NCI-H69 (cell line): ENCODE results near the gene SDHA.
"Not testable (repeated sequence)": the region's sequence is repeated elsewhere in the genome, so short reads cannot be mapped to it uniquely, and the experiment has no call there.

Source experiments
- DNase-seq: peaks from one replicate; lab custom pipeline; 2025; lab: John Stamatoyannopoulos, UW

SDHA gene

DNA sequence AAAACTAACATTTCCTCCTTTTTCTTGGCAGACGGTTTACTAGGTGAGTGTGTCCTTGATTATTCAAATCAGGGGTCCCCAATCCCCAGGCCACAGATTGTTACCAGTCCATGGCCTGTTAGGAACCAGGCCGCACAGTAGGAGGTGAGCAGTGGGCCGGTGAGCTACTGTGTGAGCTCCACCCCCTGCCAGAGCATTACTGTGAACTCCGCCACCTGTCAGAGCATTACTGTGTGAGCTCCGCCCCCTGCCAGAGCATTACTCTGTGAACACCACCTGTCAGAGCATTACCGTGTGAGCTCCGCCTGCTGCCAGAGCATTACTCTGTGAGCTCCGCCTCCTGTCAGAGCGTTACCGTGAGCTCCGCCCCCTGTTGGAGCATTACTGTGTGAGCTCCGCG, 39.0 kb downstream of the SDHA start:
- no peak for DNase-seq

DNA sequence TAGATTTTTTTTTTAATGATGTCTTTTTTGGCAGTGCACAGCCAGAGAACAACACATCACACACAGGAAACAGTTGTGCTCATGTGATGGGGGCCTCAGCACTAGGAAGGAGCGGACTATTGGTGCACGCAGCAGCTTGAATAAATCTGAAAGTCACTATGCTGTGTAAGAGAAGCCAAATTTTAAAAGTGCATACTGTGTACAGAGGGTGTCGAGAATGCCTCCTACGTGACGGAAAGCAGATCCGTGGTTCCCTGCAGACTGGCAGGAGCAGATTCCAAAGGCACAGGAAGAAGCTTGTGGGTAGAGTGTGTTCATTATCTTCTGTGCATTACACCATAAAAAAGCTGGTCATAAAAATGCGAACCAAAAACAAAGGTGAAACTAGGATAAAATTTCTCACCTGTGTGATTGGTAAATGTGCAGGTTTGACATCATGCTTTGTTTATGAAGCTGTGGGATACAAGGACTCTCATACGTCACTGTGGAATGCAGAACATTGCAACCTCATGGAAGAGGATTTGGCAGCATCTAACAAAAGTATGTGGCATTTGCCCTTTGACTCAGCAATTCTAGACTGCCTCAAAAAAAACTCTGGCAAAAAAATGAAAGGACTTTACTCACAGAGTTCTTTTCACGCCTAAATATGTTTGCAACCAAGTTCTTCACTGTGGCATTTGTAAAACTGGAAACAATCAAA, 45.3 kb downstream of the SDHA start:
- not testable (repeated sequence) for DNase-seq

DNA sequence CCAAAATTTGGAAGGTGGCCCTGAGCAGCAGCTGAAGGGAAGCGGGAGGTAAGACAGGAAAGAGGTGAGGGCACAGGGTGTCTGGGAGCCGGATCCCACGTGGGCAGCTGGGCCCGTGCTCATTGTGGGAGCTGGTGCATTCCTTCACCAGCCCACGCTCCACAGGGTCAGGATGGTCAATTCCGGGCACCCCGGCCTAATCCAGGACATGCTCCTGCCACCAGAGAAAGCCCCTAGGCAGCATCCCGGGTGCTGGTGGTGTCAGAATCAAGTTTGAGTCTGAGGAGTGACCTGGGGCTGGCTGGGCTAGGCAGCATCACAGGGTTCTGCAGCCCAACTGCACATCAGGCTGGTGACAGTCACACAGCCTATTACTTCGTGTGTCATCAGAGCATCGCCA, 46.2 kb downstream of the SDHA start:
- DNase-seq: no peak

DNA sequence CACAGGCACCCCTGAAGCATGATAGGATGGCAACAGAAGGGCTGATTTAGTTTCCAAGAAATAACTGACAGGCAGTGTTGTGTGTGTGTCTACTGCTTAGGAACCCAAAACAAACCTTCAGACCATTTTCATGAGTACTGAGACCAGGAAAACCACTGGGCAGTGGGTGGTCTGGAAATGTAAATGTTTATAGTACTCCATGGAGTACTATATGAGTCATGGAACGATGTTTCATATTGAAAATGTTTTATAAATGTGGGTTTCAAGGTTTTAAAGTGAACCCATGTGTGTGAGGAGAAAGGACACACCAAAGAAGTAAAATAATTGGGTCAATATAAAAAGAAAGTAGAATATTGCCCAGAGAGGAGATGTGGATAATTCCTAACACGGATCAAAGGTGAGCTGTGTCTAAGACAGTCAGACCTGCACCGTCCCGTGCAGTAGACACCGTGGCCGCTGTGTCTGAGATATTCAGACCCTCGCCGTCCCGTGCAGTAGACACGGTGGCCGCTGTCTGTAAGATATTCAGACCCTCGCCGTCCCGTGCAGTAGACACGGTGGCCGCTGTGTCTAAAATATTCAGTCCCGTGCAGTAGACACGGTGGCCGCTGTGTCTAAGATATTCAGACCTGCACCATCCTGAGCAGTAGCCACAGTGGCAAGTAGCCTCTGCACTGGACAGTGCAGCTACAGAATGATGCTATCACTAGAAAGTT, 48.3 kb downstream of the SDHA start:
- DNase-seq: not testable (repeated sequence)

DNA sequence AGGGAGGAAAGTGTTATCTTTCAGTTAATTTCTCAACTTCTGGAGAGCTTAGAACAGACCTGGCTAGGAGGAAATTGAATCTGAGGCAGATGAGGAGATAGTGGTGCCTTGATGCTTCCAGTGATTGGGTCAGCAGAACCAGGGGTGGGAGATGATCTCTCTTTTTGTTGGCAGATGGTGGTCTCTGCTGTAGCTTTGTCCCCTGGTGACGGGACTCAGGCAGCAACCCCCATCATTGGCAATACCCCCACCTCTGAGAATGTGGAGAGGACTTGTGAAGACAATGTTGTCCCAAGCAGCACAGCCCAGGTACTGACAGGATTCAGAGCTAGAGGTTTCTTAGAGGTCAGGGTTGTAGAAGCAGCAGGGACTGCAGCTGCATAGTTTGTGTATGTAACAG, 49.6 kb downstream of the SDHA start:
- DNase-seq: no peak

DNA sequence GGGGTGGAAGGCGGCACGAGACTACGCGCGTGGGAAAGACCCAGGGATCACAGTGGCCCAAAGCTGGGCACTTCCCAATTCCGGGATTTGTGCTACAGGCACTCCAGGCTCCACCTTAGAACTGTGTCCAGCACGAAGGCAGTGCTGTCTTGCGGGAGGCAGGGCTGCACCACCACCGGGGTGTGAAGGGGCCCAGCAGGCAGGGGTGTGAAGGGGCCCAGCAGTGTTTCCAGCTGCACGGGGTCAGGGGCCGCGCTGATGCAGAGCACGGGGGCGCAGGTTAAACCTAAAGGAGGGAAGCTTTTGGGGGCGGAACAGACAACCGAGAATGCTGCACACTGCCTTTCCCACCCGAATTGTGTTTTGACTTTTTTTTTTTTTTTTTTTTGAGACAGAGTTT, 52.2 kb downstream of the SDHA start:
- DNase-seq: no peak

DNA sequence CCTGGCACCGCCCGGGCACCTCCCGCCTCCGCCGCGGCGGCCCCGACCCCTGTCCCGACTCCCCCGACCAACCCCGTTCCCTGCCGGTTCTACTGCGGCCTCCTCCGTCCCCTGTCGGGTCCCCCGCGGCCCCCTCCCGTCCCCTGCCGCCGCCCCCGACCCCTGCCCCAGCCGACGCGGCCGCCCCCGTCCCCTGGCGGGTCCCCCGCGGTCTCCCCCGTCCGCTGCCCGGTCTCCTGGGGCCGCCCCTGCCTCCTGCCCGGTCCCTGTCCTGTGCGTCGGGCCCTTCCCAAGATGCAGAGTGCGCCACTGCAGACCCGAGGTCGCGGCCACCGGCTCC, 53.7 kb downstream of the SDHA start:
- not testable (repeated sequence) for DNase-seq

DNA sequence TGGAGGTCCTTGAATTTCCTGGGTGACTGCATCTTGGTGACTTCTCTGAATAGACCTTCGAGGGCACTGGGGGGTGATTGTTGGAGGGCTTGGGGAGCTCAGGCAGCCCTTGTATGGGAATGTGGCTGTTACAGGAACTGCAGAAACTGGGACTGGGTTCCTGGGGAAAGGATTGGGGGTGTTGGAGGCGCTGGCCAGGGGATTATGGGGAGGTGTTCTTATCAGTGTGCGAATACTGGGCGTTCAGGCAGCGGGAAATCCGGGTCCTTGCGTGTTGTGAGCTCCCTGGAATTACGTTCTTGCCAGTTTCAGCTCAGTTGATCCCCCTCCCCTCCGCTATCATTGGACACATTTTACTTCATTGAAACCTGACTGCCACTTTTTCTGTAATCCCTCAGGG, 55.0 kb downstream of the SDHA start:
- DNase-seq: not testable (repeated sequence)

DNA sequence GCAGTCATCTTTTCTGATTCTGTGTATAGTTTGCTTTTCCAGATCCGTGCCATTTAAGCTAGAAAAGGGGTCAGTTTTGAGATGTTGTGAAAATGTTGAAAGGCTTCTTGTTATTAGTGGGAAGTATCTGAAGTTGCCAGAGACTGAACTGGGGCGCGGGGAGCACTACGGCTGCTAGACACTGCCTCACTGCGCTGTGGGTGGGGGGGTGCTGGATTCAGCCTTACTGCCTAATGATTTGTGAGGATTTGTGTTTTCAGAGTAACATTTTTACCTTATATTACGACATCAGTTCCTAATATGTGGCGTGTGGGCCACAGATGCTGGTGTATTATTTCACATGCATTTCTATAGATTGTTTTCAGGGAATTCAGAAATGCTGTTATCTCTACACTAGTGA, 55.4 kb downstream of the SDHA start:
- not testable (repeated sequence) for DNase-seq

DNA sequence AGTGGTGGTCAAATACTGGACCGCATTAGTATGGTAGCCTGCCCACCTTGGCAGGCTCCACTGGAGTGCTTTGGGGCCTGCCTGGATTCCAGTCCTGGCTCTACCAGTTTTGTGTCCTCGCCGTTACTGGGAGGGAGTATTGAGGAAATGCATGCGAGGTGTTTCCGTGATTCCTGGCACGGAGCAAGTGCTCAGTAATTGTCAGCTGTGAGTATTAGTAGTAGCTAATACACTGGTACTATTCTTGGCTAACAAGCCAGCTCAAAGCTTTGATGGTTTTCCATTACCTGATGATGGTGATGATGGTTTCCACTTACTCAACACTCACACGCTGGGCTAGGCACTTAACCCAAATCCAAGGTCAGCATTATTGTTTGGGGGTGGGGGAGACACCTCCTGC, 56.2 kb downstream of the SDHA start:
- DNase-seq: not testable (repeated sequence)

DNA sequence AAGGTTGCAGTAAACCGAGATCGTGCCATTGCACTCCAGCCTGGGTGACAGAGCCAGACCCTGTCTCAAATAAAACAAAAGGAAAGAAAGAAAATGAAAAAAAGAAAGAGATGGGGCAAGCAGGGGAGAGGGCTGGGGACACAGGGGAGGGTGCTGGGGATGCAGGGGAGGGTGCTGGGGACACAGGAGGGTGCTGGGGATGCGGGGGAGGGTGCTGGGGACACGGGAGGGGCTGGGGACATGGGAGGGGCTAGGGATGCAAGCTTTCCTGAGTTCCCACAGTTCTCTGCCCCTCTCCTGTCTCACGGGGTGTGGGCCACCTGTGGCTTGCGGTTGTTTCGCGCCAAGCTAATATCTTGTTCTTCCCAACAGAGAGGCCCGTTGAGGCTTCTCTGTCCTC, 60.5 kb downstream of the SDHA start:
- DNase-seq: no peak

DNA sequence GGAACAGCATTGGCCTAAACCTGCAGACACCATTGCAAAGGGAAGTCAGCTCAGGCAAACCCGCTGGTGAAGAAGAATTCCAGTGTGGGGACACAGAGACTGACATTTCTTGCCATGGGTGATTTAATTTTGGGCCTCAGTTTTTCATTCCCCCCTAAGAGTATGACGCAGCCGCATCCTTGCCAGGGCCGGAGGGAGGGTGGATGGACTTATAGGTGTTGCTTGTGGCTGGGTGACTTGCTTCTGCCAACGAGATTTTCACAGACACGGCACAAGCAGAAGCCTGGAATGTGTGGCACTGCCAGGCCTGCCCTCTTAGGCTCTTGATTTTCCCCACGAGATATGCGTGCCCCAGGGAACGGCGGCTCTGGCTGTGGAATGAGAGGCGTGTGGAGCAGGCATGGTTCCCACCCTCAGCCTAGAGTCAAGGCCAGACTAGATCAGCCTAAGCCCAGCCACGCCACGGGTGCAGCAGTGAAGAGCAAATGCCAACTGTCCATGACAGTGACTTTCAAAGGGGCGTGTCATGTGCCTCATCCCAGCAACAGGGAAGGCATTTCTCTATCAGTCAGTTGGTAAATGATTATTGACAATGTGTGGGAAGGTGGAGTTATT, 61.0 kb downstream of the SDHA start:
- DNase-seq: not testable (repeated sequence)

DNA sequence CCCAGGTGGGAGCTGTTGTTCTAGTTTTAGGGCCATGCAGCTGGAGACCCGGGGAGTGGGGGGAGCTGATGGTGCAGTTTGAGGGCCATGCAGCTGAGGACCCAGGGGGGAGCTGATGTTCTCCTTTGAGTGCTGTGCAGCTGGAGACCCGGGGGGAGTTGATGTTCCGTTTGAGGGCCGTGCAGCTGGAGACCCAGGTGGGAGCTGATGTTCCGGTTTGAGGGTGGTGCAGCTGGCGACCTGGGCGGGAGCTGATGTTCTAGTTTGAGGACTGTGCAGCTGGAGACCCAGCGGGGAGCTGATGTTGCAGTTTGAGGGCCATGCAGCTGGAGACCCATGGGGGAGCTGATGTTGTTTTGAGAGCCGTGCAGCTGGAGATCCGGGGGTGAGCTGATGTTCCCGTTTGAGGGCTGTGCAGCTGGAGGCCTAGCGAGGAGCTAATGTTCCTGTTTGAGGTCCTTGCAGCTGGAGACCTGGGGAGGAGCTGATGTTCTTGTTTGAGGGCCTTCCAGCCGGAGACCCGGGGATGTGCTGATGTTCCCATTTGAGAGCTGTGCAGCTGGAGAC, 68.0 kb downstream of the SDHA start:
- no peak for DNase-seq

DNA sequence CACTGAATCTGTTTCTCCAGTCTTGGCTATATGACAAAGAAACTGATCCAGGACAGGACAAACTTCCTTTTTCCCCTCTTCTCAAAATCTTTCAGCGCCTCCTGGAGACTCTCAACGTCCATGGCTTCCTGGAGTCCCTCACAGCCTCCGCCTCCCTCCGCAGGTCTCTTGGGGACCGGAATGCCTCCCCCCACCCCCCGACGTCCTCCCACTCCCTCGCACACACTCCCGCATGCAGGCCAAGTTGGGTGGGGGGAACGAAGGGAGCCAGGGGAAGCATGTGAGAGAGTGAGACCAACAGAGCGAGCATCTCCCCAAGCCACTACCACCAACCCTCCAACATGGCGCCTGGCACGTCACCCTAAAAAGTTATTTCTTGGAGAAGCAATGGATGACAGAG, 72.1 kb downstream of the SDHA start:
- not testable (repeated sequence) for DNase-seq

DNA sequence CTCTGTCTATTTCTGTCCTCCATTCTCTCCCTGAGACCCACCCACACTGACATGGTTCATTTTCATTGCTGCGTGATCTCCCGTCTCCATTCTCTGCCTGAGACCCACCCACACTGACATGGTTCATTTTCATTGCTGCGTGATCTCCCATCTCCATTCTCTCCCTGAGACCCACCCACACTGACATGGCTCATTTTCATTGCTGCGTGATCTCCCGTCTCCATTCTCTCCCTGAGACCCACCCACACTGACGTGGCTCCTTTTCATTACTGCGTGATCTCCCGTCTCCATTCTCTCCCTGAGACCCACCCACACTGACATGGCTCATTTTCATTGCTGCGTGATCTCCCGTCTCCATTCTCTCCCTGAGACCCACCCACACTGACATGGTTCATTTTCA, 73.2 kb downstream of the SDHA start:
- not testable (repeated sequence) for DNase-seq

DNA sequence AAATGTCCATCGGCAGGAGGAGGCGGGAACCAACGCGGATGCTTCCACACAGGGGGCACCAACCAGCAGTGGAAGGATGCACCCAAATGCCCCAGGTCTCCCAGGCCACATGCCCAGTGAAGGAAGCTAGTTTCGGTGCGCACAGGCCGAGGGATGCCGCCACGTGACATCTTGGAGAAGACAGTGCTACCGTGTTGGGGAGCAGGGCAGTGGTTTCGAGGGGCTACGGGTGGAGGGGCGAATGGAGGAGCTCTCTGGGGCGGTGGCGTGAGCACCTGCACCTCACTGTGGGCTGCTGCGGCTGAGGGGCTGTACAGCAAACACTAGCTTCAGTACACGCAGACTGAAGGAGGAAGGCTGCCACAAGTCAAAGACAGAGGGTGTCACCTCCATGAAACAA, 76.7 kb downstream of the SDHA start:
- not testable (repeated sequence) for DNase-seq

DNA sequence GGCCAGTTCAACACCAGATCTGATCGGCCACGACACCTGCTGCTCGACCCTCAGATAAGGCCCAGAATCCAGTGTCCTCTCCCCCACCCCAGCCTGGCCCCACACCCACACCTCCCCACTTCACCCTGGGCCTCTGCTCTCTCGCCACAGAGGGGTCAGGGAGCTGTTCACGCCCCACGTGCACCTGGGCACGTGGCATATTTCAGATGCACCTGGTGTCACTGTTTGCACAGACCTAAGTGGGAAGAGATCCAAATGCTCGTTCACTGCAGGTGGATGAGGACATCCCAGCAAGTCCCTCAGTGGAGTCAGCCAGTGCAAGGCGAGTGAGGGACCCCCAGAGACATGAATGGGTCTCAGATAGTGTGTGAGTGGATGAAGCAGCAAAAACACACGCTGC, 78.1 kb downstream of the SDHA start:
- DNase-seq: peak; percentile 36

DNA sequence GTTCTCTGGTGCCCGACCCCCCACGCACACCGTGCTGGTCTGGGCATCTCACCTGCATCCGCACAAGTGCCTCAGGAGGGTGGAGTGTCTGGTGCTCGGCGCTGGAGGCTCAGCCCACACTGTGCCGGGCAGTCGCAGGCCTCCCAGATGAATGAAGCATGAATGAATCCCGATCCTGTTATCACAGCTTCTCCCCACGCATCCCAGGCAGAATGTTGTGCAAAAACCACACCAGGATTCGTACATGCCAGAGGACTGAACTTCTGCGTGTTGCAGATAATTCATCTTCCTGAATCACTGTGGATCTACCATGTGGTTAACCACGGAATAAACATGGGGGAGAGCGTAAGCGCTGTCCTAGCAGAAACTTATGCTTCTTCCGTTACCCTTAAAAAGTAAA, 78.8 kb downstream of the SDHA start:
- not testable (repeated sequence) for DNase-seq

DNA sequence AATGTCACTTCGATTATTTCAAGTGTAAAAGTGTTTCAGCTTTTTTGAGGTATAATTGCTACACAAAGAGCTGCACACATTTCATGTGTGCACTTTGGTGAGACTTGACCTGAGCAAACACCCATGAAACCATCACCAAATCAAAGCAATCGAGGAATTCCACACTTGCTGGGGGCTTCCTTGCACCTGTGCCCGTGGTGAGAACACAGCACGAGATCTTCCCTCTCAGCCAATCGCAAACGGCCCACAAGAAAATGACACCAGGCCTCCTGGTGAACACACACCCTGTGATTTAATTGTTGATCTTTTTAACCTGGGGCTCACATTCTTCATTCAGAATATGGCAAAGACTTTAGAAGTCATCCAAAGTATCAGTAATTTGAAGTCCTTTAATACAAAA, 79.3 kb downstream of the SDHA start:
- DNase-seq: peak; percentile 52

DNA sequence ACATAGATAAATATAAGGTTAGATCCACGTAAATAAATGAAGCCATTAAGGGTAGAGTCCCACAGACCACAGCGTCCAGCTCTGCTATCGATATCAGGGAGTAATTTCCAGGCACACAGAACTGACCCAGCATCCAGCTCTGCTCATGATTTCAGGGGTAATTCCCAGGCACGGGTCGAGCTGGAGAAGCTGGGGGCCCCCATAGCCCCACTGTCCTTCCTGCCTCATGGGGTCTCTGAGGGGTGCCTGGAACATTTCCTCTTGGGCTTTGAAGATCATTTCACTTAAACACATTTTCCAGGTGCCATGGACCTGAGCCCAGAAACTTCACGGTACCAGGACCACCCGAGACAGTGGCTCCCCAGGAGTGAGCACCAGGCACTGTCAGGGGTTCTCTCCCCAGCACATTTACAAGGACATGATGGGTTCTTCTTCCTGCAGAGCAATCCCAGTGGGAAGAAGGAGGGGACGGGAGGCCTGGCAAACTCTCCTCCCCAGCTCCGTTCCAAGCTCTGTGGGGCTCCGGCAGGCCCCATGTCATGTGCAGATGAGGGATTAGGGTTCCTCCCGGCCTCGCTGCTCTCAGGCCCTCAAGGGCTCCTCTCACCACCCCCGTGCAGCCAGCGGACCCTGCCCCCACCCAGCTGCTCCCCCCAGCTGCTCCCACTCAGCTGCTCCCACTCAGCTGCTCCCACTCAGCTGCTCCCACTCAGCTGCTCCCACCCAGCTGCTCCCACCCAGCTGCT, 80.0 kb downstream of the SDHA start:
- DNase-seq: not testable (repeated sequence)

DNA sequence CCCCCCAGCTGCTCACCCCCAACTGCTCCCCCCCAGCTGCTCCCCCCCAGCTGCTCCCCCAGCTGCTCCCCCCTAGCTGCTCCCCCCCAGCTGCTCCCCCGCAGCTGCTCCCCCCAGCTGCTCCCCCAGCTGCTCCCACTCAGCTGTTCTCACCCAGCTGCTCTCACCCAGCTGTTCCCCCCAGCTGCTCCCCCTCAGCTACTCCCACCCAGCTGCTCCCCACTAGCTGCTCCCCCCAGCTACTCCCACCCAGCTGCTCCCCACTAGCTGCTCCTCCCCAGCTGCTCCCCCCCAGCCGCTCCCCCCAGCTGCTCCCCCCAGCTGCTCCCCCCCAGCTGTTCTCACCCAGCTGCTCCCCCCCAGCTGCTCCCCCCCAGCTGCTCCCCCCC, 80.6 kb downstream of the SDHA start:
- no peak for DNase-seq

DNA sequence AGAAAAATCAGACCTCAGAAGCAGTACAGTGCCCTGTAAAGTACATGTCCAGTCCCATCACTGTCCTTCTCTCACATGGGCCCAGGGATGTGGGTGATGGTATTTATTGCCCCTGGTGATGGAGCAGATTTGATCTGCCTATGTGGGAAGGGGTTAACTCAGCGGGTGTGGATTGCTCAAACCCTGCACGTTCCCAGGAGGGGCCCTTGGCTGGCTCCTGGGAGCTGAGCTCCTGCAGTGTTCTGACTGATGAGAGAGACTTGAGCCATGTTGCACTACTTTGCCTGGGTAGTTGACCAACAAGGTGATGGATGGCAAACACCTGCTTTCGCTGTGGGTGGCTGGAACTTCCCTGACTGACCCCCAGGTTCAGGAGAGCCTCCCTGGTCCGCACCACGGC, 81.8 kb downstream of the SDHA start:
- not testable (repeated sequence) for DNase-seq
